ENCODE data around the gene MIOX.

The MIOX gene

DNA sequence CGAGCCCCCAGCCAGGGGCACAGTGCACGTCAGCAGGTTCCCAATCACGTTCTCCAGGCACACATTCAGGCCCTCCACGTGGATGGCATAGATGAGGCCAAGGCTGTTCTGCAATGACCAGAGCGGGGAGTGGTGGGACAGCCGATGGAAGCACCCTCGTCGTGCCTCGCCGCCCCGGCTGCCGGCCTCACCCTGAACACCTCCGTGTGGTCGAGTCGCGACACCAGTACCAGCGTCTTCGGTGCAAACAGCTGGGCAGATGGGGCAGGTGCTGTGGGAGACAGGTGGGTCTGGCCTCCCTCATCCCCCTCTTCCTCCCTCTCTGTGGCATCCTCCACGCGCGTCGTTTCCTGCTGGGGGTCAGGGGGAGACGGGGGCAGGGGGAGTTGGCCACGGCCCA is 19.3 kb upstream of the MIOX start:
- peak overlapping the region; percentile 87; the same call in 1 of the 2 replicates for H3K27ac ChIP-seq
- ChIA-PET CTCF (no interaction called here), POLR2A (ENCODE audit: low non-redundant PET) (no interaction called here)
- DNase-seq (ENCODE audit: low spot score), result no peak
- TF ChIP-seq, protein P1, sequence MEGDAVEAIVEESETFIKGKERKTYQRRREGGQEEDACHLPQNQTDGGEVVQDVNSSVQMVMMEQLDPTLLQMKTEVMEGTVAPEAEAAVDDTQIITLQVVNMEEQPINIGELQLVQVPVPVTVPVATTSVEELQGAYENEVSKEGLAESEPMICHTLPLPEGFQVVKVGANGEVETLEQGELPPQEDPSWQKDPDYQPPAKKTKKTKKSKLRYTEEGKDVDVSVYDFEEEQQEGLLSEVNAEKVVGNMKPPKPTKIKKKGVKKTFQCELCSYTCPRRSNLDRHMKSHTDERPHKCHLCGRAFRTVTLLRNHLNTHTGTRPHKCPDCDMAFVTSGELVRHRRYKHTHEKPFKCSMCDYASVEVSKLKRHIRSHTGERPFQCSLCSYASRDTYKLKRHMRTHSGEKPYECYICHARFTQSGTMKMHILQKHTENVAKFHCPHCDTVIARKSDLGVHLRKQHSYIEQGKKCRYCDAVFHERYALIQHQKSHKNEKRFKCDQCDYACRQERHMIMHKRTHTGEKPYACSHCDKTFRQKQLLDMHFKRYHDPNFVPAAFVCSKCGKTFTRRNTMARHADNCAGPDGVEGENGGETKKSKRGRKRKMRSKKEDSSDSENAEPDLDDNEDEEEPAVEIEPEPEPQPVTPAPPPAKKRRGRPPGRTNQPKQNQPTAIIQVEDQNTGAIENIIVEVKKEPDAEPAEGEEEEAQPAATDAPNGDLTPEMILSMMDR (conservative IDR thresholded peaks at IDR 0.05; ENCODE audit: low read depth), result no peak

DNA sequence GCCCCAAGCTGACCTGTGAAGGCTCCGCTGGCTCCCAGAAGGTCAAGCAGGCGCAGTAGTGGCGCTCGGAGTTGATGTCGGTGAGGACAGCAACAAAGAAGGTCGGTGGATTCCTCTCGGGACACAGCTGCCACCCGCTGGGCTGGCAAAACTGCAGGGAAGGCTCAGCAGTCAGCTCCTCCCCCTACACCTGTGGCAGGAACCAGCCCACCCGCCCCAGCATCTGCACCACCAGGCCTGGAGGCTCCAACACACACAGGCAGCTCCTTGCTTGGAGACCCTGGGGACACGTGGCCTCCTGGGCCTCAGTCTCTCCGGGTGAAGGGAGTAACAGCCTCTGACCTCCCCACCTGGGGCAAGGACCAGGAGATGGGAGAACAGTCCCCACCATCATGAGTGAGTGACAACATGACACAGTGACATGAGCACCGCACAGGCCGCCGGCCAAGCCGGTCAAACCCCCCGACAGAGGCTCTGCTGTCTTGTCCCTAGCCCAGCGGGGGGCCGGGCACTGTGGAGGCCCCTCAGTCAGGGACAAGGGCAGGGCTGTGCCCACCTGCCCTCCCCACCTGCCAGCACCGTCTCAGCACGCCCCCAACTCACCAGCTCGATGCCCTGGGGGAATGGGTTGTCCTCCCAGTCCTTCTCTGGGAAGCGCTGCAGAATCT is 18.8 kb upstream of the MIOX start:
- CTCF ChIA-PET, result no interaction called here
- POLR2A ChIA-PET (ENCODE audit: low non-redundant PET), result no interaction called here
- DNase-seq (ENCODE audit: low spot score), result no peak
- H3K27ac ChIP-seq, result peak overlapping the region; percentile 87
- TF ChIP-seq, protein P1 (conservative IDR thresholded peaks at IDR 0.05; ENCODE audit: low read depth), result no peak

DNA sequence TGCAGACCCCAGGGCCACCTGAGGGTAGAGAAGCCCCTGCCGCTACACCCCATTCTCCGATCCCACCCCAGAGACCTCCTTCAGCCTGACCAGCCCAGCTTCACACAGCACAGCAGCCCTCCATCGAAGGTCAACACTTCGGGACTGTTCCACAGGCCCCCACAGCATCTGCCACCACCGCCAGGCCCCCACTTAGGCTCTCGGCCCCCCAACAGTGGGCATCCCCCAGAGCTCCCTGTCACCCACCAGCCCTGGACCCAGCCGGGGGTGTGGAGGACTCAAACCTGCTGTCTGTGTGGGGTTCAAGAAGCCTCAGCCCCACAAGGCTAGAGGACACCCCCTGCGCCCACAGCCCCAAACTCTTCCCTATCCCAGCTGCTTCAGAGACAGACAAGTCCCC is 18.0 kb upstream of the MIOX start:
- TF ChIP-seq, protein P1 (conservative IDR thresholded peaks at IDR 0.05; ENCODE audit: low read depth), result no peak
- POLR2A ChIA-PET (ENCODE audit: low non-redundant PET), result no interaction called here
- peak overlapping the region; percentile 87 for H3K27ac ChIP-seq
- no peak for DNase-seq (ENCODE audit: low spot score)
- CTCF ChIA-PET, result interaction anchor here (0.5 kb wide), 1 partner anchor 29 kb away, joined by 3 read pairs; no protein-coding TSS in a partner anchor

DNA sequence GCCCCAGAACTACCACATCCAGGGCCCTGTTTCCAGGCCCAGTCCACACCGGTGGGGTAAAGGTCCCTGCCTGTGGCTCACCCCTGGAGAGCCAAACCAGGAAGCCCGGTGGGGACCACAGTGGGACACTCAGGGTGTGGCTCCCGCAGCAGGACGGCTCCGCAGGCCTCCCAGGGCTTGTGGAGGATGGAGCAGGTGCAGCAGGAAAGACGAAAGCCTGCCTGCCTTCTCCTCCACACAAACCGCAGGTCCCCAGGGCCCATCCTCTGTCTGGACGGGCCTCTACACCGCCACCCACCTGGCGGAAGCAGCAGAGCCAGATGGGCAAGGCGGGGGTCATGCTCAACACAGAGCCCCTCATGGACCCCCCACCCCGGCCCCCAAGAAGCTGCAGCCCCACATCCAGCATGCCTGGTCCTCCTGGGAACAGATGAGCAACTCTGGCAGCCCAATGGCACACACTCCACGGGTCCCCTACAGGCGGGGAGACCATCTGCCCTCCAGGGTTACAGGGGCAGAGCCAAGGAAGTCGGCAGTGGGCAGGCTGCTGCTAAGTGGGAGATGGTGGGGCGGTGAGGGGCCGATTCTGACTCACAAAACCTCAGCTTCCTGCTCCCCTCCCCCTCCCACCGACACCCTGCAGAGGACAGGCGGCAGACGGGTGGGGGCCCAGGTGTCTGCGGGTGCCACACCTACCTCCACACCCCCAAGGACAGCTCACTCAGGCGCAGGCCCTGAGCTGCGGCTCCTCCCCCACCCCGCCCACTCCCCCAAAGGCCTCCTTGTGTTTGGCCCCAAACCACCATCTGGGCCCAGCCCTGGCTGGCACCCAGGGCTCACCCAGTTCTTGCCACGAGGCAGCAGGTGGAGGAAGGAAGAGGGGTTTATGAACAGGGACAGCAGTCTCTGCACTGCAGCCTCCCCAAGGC is 17.0 kb upstream of the MIOX start:
- TF ChIP-seq, protein P1 (conservative IDR thresholded peaks at IDR 0.05; ENCODE audit: low read depth), result no peak
- POLR2A ChIA-PET (ENCODE audit: low non-redundant PET), result no interaction called here
- peak; percentile 72 for DNase-seq (ENCODE audit: low spot score)
- peak overlapping the region; percentile 87 for H3K27ac ChIP-seq
- CTCF ChIA-PET, result interaction anchor here (0.8 kb wide), 1 partner anchor 69 kb away, joined by 3 read pairs; no protein-coding TSS in a partner anchor

DNA sequence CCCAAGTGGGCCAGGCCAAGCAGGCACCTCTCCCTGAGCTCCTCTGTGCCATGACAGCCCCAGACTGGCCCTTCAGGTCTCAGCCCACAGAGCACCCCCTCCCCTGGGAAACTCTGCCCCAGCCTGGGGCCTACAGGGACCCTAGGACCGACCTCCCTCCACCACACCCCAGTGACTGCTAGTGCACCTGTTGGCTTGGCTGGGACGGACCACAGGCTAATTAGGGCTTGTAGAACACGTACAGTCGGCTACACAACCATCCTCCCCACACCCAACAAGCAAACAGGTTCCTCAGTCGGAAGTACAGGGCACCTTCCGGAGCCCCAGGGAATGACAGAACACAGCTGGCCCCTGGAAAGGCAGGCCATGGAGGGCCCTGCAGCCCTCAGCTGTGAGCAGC is 16.2 kb upstream of the MIOX start:
- peak overlapping the region; percentile 87 for H3K27ac ChIP-seq

More for the DNA sequence above, 16.2 kb upstream of the MIOX start:
- POLR2A ChIA-PET (ENCODE audit: low non-redundant PET), result no interaction called here
- DNase-seq (ENCODE audit: low spot score), result no peak
- CTCF ChIA-PET, result interaction anchor here (0.8 to 0.9 kb wide), 2 partner anchors 13 to 70 kb away, joined by 3 read pairs; no protein-coding TSS in a partner anchor
- TF ChIP-seq, protein P1 (conservative IDR thresholded peaks at IDR 0.05; ENCODE audit: low read depth), result no peak
